KOPT-K1 (cell line): ENCODE data around the gene CCNA1.

Source experiments
- H3K27ac ChIP-seq: fragments of 200-600 bp; sonication (generic); 2 replicates; pipeline ENCODE4 v1.5.1; 2016; ENCODE audit warnings: antibody characterized with exemption, mild to moderate bottlenecking, low read depth, low read length; ENCODE audit not compliant: poor library complexity, severe bottlenecking
- H3K36me3 ChIP-seq: fragments of 200-600 bp; sonication (generic); 2 replicates; pipeline ENCODE4 v1.5.1; 2017; ENCODE audit warnings: antibody characterized with exemption, mild to moderate bottlenecking, low read length, moderate library complexity; ENCODE audit not compliant: insufficient read depth
- H3K9me3 ChIP-seq: fragments of 200-600 bp; sonication (generic); 2 replicates; pipeline ENCODE4 v1.5.1; 2017; ENCODE audit warnings: antibody characterized with exemption, low read length, mild to moderate bottlenecking; ENCODE audit not compliant: insufficient read depth, poor library complexity, severe bottlenecking

Gene CCNA1

GRCh38 chr13:36432106-36432544 is at the start of gene CCNA1:
Gene CCNA1 (plus strand): TSS chr13:36432495. CDS start chr13:36433057, 562 bp downstream.
- no peaks in the 10 kb centered on the region for H3K9me3 ChIP-seq
- no peak within 1 kb of the TSS for H3K27ac ChIP-seq

DNA sequence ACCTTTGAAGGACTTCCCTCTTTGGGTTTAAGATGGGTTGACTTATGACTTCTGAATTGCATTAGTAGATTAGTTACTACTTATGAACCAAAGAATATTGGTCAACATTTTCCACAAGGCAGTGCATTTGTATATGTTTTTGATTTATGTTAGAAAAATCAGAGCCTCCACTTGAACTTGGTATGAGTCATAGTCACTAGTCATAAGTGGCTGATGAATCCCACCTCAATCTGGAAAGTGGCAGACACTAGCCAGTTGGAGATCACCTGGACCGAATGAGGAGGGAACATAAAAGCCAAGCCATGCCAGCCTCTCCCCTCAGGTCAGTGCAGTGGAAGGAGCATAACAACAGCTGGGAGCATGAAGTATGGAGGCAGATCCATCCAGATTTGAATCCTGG is 46.8 kb upstream of the CCNA1 start:
- no peaks in the 10 kb centered on the region for H3K9me3 ChIP-seq
- H3K27ac ChIP-seq, result no peak overlapping the region
- no peaks in the 10 kb centered on the region for H3K36me3 ChIP-seq

More at GRCh38 chr13:36432106-36432544, at the start of gene CCNA1:
- H3K36me3 ChIP-seq, result no peaks in the 10 kb centered on the region

DNA sequence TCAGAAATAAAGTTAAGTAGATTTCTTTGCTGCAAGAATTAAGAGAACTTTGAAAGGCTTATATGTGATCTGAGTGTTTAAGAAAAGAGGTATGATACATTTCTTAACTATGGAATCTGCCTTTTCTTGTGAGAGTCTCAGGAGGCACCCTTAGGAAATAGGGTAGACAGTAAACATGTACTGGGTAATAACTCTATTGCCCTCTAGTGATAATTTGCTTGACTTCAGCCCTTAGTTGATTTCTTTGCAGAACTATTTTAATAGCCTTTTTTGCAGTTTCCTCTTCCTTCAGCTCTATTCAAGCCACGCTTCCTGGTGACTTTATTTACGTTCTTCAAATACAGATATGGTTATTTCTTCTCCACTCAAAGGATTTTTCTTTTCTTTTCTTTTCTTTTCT is 37.0 kb upstream of the CCNA1 start:
- no peaks in the 10 kb centered on the region for H3K9me3 ChIP-seq
- no peaks in the 10 kb centered on the region for H3K36me3 ChIP-seq
- H3K27ac ChIP-seq, result no peak overlapping the region

- Histone ChIP-seq H3K9me3 (no peaks in the 10 kb centered on the region), H3K27ac (no peak overlapping the region), H3K36me3 (no peaks in the 10 kb centered on the region)
Observed at GRCh38 chr13:36405151-36405550, 27.1 kb upstream of the CCNA1 start.

GRCh38 chr13:36412736-36413135 is 19.6 kb upstream of the CCNA1 start:
- Histone ChIP-seq H3K36me3 (no peaks in the 10 kb centered on the region), H3K27ac (no peak overlapping the region), H3K9me3 (no peaks in the 10 kb centered on the region)

- Histone ChIP-seq H3K27ac (no peak overlapping the region), H3K36me3 (no peaks in the 10 kb centered on the region), H3K9me3 (no peaks in the 10 kb centered on the region)
Observed at GRCh38 chr13:36413161-36413560, 19.1 kb upstream of the CCNA1 start.

GRCh38 chr13:36414461-36414860 is 17.8 kb upstream of the CCNA1 start:
- Histone ChIP-seq H3K27ac (no peak overlapping the region), H3K36me3 (no peaks in the 10 kb centered on the region), H3K9me3 (no peaks in the 10 kb centered on the region)

GRCh38 chr13:36417331-36417730 is 15.0 kb upstream of the CCNA1 start:
- Histone ChIP-seq H3K36me3 (no peaks in the 10 kb centered on the region), H3K9me3 (no peaks in the 10 kb centered on the region), H3K27ac (no peak overlapping the region)

DNA sequence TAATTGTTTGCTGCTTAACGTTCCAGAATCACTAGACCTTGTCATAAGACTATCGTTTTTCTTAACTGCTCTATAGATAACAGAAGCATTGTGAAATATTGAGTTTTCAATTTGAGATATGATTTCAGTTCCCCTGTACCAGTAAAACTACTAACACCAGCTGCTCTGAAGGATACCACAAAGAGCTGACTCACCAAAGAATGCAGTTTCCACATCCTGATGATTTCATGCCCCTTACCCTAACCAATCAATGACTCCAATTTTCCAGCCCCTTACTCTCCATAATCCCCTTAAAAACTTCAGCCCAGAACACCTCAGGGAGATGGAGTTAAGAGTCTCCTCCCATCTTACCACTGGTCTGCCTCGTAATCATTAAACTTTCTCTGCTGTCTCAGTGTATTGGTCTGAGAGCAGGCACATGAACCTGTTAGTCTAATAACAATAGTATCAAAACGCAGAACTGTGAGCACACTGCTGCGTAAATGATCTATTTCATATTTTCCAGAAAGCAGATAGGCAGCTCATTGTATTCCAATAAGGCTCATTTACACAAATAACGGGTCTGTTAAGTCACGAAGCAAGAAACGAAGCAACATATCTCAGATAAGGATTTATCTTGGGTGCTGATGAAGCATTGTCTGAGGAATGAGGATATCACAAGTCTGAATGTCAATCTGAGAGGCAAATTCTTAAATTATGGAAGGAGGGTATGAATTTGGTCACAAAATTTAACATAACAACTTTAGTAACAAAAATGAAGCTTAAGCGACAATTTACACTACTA is 14.1 kb upstream of the CCNA1 start:
- no peaks in the 10 kb centered on the region for H3K9me3 ChIP-seq
- H3K27ac ChIP-seq, result no peak overlapping the region
- no peaks in the 10 kb centered on the region for H3K36me3 ChIP-seq

DNA sequence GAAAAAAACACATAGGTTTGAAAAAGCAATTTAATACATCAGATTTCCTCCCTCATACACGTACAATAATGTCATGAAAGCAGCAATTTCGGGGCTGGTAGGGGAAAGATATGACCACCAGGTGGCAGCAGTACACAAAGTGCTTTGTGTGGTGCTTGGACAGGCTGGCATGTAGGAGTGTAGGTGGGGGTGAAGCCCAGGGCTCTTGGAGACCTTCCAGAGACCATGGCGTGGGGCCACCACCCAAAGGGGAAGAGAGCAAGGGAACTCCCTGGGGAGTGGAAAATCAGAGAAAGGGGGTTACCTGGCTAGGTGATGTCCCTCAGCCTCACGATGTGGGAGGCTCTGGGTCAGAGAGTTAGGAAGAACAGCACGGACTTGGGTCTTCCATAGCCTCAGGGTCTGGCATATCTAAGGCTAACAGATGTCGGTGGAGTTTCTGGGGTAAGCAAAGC is 11.8 kb upstream of the CCNA1 start:
- no peaks in the 10 kb centered on the region for H3K36me3 ChIP-seq
- H3K27ac ChIP-seq, result no peak overlapping the region
- no peaks in the 10 kb centered on the region for H3K9me3 ChIP-seq

GRCh38 chr13:36421447-36421846 is 10.8 kb upstream of the CCNA1 start:
- Histone ChIP-seq H3K9me3 (no peaks in the 10 kb centered on the region), H3K27ac (no peak overlapping the region), H3K36me3 (no peaks in the 10 kb centered on the region)

GRCh38 chr13:36428086-36428485 is 4.2 kb upstream of the CCNA1 start:
- no peaks in the 10 kb centered on the region for H3K9me3 ChIP-seq
- H3K36me3 ChIP-seq, result no peaks in the 10 kb centered on the region
- H3K27ac ChIP-seq, result no peak overlapping the region

DNA sequence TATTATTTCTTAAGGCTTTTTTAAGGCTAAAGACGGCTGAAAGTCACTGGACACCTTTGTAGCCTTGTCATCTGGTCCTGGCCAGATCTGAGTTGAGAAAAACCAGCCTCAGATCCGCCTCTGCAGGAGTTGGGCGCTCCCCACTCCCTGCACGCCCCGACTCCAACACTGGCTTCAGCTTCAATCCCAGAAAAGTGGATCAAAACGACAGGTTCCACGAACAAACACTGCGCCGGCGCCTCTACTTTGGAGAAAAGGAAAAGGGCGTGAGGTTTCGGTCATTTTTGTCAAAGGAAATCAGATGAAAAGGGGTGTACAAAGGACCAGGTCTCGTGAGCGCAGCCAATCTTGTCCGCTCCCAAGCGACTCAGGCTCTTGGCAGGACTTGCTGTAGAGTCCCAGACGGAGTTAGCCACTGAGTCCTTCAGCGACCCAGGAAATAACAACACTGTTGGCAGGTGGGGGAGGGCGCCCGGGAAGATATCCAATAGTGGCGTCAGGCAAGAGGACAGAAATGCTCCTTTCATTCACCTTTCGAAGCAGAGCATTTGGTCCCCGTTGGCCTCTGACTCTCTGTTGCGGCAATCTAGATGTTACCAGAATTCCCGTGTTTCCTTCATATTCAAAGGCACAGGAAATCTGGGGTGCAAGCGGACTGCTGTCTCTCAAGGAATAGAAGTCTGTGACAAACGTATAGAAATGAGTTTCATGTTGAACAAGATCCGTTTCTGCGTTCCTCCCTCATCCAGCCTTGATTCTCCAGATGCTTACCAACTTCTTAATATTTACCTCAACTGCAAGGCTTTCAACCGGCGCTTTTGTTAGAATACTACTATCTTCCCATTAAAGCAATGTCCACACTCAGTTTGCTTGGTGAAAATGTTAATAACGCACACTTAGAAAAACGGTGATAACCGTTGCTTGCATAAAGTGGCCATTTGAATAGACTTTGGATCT is 1.8 kb upstream of the CCNA1 start:
- Histone ChIP-seq H3K9me3 (no peaks in the 10 kb centered on the region), H3K27ac (no peak overlapping the region), H3K36me3 (no peaks in the 10 kb centered on the region)

- Histone ChIP-seq H3K27ac (no peak overlapping the region), H3K36me3 (no peaks in the 10 kb centered on the region)
Observed at GRCh38 chr13:36431204-36432105, 840 bp upstream of the CCNA1 start.

More at GRCh38 chr13:36431204-36432105, 840 bp upstream of the CCNA1 start:
- H3K9me3 ChIP-seq, result no peaks in the 10 kb centered on the region
